ENCODE results near the gene RBM34. TPM values are rescaled to one million over a fixed set of nuclear protein-coding genes. Genes with fewer than 3 reads are reported as not detected.

RBM34 gene
- total RNA-seq, 1 donor = 55.2 TPM

Small RNA genes lying within 50 kb of the gene (small RNA-seq; reads per million reads assigned to genes)
- not detected for gene AL732292.1
- gene MIR4753 = not detected
- 171 reads per million, percentile 98 among the genes with 10 or more reads in this experiment for gene SNORA14B

Other genes with a start within 250 kb of the RBM34 start
- gene TOMM20, start 32.4 kb downstream of the RBM34 start, total RNA-seq (ENCODE audit: low replicate concordance) = 96.5 and 107 TPM in 2 replicates
- 36.7 and 58.4 TPM in 2 replicates for gene ARID4B, start 166.9 kb upstream of the RBM34 start, total RNA-seq (ENCODE audit: low replicate concordance)
- gene GGPS1, start 167.3 kb upstream of the RBM34 start, total RNA-seq (ENCODE audit: low replicate concordance) = 27.7 and 41.8 TPM in 2 replicates
- gene TBCE, start 206.2 kb upstream of the RBM34 start, total RNA-seq (ENCODE audit: low replicate concordance) = 25.5 and 30.5 TPM in 2 replicates